SK-N-SH treated with all-trans-retinoic acid at 6 μM for 48 hours (cell line): Measurements from ENCODE around the gene BMP10.

ENCODE experiments used
- ATAC-seq: fragments of 200-7000 bp; cut with Tn5 transposase; 3 replicates; pipeline ENCODE4 v1.9.1; 2020; ENCODE audit warnings: mild to moderate bottlenecking, moderate library complexity
- ARNTL ChIP-seq: fragments of 450-650 bp; formaldehyde crosslinking; IDR thresholded peaks from 2 replicates; pipeline ENCODE4 v1.5.0; 2020; ENCODE audit warnings: low read depth, mild to moderate bottlenecking, moderate library complexity, borderline replicate concordance
- CSDC2 ChIP-seq: fragments of 250-450 bp; sonication (Bioruptor Pico); IDR thresholded peaks from 2 replicates; pipeline ENCODE4 v1.5.0; 2020; ENCODE audit warnings: mild to moderate bottlenecking, moderate library complexity
- ESRRG ChIP-seq: fragments of 250-450 bp; sonication (Bioruptor Pico); IDR thresholded peaks from 2 replicates; pipeline ENCODE4 v1.6.1; 2021; ENCODE audit warnings: mild to moderate bottlenecking
- GLIS3 ChIP-seq: fragments of 250-450 bp; sonication (Bioruptor Pico); IDR thresholded peaks from 2 replicates; pipeline ENCODE4 v1.5.0; 2020; ENCODE audit warnings: mild to moderate bottlenecking, moderate library complexity
- OSR1 ChIP-seq: fragments of 250-450 bp; sonication (Bioruptor Pico); IDR thresholded peaks from 2 replicates; pipeline ENCODE4 v1.8.0; 2022; ENCODE audit warnings: moderate library complexity, mild to moderate bottlenecking, inconsistent platforms
- PATZ1 ChIP-seq: fragments of 250-450 bp; sonication (Bioruptor Pico); IDR thresholded peaks from 2 replicates; pipeline ENCODE4 v1.8.0; 2020; ENCODE audit warnings: mild to moderate bottlenecking, moderate library complexity, borderline replicate concordance
- POU6F1 ChIP-seq: fragments of 250-450 bp; sonication (Bioruptor Pico); IDR thresholded peaks from 2 replicates; pipeline ENCODE4 v1.8.0; 2021; ENCODE audit warnings: low read depth, mild to moderate bottlenecking, moderate library complexity, borderline replicate concordance
- PPARA ChIP-seq: fragments of 250-450 bp; sonication (Bioruptor Pico); IDR thresholded peaks from 2 replicates; pipeline ENCODE4 v1.5.0; 2020; ENCODE audit warnings: mild to moderate bottlenecking, borderline replicate concordance
- RARB ChIP-seq: fragments of 250-450 bp; sonication (Bioruptor Pico); IDR thresholded peaks from 2 replicates; pipeline ENCODE4 v1.8.0; 2021; ENCODE audit warnings: mild to moderate bottlenecking, moderate library complexity
- SNAI2 ChIP-seq: fragments of 250-450 bp; sonication (Bioruptor Pico); IDR thresholded peaks from 2 replicates; pipeline ENCODE4 v1.5.0; 2020; ENCODE audit warnings: mild to moderate bottlenecking, moderate library complexity
- TCF4 ChIP-seq: fragments of 250-450 bp; sonication (Bioruptor Pico); IDR thresholded peaks from 2 replicates; pipeline ENCODE4 v1.8.0; 2021; ENCODE audit warnings: mild to moderate bottlenecking, moderate library complexity, borderline replicate concordance
- TOX ChIP-seq: fragments of 250-450 bp; sonication (Bioruptor Pico); IDR thresholded peaks from 2 replicates; pipeline ENCODE4 v1.8.0; 2021; ENCODE audit warnings: mild to moderate bottlenecking, moderate library complexity, borderline replicate concordance
- ZC3H10 ChIP-seq: fragments of 250-450 bp; sonication (Bioruptor Pico); IDR thresholded peaks from 2 replicates; pipeline ENCODE4 v1.5.1; 2021; ENCODE audit warnings: mild to moderate bottlenecking, moderate library complexity
- ZFP3 ChIP-seq: fragments of 250-450 bp; sonication (Bioruptor Pico); IDR thresholded peaks from 2 replicates; pipeline ENCODE4 v1.5.0; 2020; ENCODE audit warnings: mild to moderate bottlenecking, moderate library complexity
- ZFP30 ChIP-seq: fragments of 450-650 bp; formaldehyde crosslinking; IDR thresholded peaks from 2 replicates; pipeline ENCODE4 v1.5.0; 2022; ENCODE audit warnings: mild to moderate bottlenecking, moderate library complexity
- ZNF565 ChIP-seq: fragments of 450-650 bp; formaldehyde crosslinking; conservative IDR thresholded peaks from 2 replicates; pipeline ENCODE4 v1.5.0; 2020; ENCODE audit warnings: low read depth, mild to moderate bottlenecking, moderate library complexity
- ZNF70 ChIP-seq: fragments of 450-650 bp; formaldehyde crosslinking; IDR thresholded peaks from 2 replicates; pipeline ENCODE4 v1.5.0; 2020; ENCODE audit warnings: mild to moderate bottlenecking, moderate library complexity
- ZNF8 ChIP-seq: fragments of 450-650 bp; formaldehyde crosslinking; IDR thresholded peaks from 2 replicates; pipeline ENCODE4 v1.5.0; 2020; ENCODE audit warnings: mild to moderate bottlenecking, moderate library complexity
- TF ChIP-seq, protein P1 (sequence below): fragments of 250-450 bp; sonication (Bioruptor Pico); IDR thresholded peaks from 2 replicates; pipeline ENCODE4 v1.5.0; 2020; ENCODE audit warnings: mild to moderate bottlenecking, moderate library complexity
- TF ChIP-seq, protein P2 (sequence below): fragments of 250-450 bp; sonication (Bioruptor Pico); IDR thresholded peaks from 2 replicates; pipeline ENCODE4 v1.5.1; 2020; ENCODE audit warnings: low read depth, mild to moderate bottlenecking, moderate library complexity

BMP10 gene

GRCh38 chr2:68845043-68845442 is 26.2 kb downstream of the BMP10 start:
- TF ChIP-seq ZFP30 (CRISPR knock-in tag) (no peak), ZNF8 (CRISPR knock-in tag) (no peak), POU6F1 (no peak), ESRRG (no peak), OSR1 (CRISPR knock-in tag) (no peak), ZFP3 (CRISPR knock-in tag) (no peak), ARNTL (CRISPR knock-in tag) (no peak), SNAI2 (no peak), CSDC2 (CRISPR knock-in tag) (no peak)
- TF ChIP-seq, protein P1, sequence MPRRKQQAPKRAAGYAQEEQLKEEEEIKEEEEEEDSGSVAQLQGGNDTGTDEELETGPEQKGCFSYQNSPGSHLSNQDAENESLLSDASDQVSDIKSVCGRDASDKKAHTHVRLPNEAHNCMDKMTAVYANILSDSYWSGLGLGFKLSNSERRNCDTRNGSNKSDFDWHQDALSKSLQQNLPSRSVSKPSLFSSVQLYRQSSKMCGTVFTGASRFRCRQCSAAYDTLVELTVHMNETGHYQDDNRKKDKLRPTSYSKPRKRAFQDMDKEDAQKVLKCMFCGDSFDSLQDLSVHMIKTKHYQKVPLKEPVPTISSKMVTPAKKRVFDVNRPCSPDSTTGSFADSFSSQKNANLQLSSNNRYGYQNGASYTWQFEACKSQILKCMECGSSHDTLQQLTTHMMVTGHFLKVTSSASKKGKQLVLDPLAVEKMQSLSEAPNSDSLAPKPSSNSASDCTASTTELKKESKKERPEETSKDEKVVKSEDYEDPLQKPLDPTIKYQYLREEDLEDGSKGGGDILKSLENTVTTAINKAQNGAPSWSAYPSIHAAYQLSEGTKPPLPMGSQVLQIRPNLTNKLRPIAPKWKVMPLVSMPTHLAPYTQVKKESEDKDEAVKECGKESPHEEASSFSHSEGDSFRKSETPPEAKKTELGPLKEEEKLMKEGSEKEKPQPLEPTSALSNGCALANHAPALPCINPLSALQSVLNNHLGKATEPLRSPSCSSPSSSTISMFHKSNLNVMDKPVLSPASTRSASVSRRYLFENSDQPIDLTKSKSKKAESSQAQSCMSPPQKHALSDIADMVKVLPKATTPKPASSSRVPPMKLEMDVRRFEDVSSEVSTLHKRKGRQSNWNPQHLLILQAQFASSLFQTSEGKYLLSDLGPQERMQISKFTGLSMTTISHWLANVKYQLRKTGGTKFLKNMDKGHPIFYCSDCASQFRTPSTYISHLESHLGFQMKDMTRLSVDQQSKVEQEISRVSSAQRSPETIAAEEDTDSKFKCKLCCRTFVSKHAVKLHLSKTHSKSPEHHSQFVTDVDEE (CRISPR knock-in tag): no peak
- TF ChIP-seq, all 23 proteins: peak for 0
- ATAC-seq: no peak

GRCh38 chr2:68839260-68839833 is 31.9 kb downstream of the BMP10 start:
- ATAC-seq: no peak

More at GRCh38 chr2:68839260-68839833, 31.9 kb downstream of the BMP10 start:
- no peak for TF ChIP-seq OSR1 (CRISPR knock-in tag)
- TF ChIP-seq ESRRG: no peak
- no peak for TF ChIP-seq ZFP30 (CRISPR knock-in tag)
- no peak for TF ChIP-seq CSDC2 (CRISPR knock-in tag)
- TF ChIP-seq PATZ1 (CRISPR knock-in tag): no peak
- TF ChIP-seq TCF4 (CRISPR knock-in tag): no peak
- TF ChIP-seq, protein P2, sequence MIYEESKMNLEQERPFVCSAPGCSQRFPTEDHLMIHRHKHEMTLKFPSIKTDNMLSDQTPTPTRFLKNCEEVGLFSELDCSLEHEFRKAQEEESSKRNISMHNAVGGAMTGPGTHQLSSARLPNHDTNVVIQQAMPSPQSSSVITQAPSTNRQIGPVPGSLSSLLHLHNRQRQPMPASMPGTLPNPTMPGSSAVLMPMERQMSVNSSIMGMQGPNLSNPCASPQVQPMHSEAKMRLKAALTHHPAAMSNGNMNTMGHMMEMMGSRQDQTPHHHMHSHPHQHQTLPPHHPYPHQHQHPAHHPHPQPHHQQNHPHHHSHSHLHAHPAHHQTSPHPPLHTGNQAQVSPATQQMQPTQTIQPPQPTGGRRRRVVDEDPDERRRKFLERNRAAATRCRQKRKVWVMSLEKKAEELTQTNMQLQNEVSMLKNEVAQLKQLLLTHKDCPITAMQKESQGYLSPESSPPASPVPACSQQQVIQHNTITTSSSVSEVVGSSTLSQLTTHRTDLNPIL (CRISPR knock-in tag): no peak
- no peak for TF ChIP-seq ZFP3 (CRISPR knock-in tag)
- no peak for TF ChIP-seq RARB
- TF ChIP-seq ZNF70: no peak
- no peak for TF ChIP-seq TOX
- no peak for TF ChIP-seq ZNF565 (CRISPR knock-in tag)
- TF ChIP-seq GLIS3: no peak
- no peak for TF ChIP-seq ZC3H10 (CRISPR knock-in tag)
- no peak for TF ChIP-seq PPARA (CRISPR knock-in tag)
- TF ChIP-seq POU6F1: no peak
